NCI-H1105 treated with DMSO at 0.1 percent for 48 hours (cell line): ENCODE measurements around the gene TNN.
"Not testable (repeated sequence)": the region's sequence is repeated elsewhere in the genome, so short reads cannot be mapped to it uniquely, and the experiment has no call there.

Source experiments
- DNase-seq: peaks from one replicate; lab custom pipeline; 2025; lab: John Stamatoyannopoulos, UW

TNN gene

GRCh38 chr1:175070818-175071217 lies 3.2 kb downstream of the TNN start:
- no peak for DNase-seq

GRCh38 chr1:175071276-175071943 lies 3.8 kb downstream of the TNN start:
- DNase-seq: no peak

GRCh38 chr1:175072099-175072951 lies 4.7 kb downstream of the TNN start:
- no peak for DNase-seq

GRCh38 chr1:175073061-175073460 lies 5.4 kb downstream of the TNN start:
- DNase-seq: no peak

- DNase-seq: no peak
Measured at GRCh38 chr1:175073633-175074032, 6.0 kb downstream of the TNN start.

- DNase-seq: no peak
Measured at GRCh38 chr1:175075572-175076568, 8.2 kb downstream of the TNN start.

- DNase-seq: no peak
Measured at GRCh38 chr1:175077356-175078030, 9.9 kb downstream of the TNN start.

GRCh38 chr1:175078629-175079028 lies 11.0 kb downstream of the TNN start:
- no peak for DNase-seq

GRCh38 chr1:175079338-175079737 lies 11.7 kb downstream of the TNN start:
- DNase-seq: no peak

GRCh38 chr1:175080030-175080429 lies 12.4 kb downstream of the TNN start:
- no peak for DNase-seq

GRCh38 chr1:175081983-175082382 lies 14.3 kb downstream of the TNN start:
- no peak for DNase-seq

- DNase-seq: no peak
Measured at GRCh38 chr1:175088525-175088951, 20.9 kb downstream of the TNN start.

- DNase-seq: no peak
Measured at GRCh38 chr1:175089136-175089718, 21.6 kb downstream of the TNN start.

GRCh38 chr1:175090780-175091179 lies 23.1 kb downstream of the TNN start:
- no peak for DNase-seq

- no peak for DNase-seq
Measured at GRCh38 chr1:175094626-175095025, 27.0 kb downstream of the TNN start.

- DNase-seq: no peak
Measured at GRCh38 chr1:175095069-175095468, 27.4 kb downstream of the TNN start.

- no peak for DNase-seq
Measured at GRCh38 chr1:175095978-175096607, 28.5 kb downstream of the TNN start.

GRCh38 chr1:175097361-175097760 lies 29.7 kb downstream of the TNN start:
- no peak for DNase-seq

GRCh38 chr1:175099916-175100315 lies 32.3 kb downstream of the TNN start:
- no peak for DNase-seq

- DNase-seq: not testable (repeated sequence)
Measured at GRCh38 chr1:175102166-175102565, 34.5 kb downstream of the TNN start.

- DNase-seq: not testable (repeated sequence)
Measured at GRCh38 chr1:175106536-175106935, 38.9 kb downstream of the TNN start.
